Posterior cingulate gyrus (tissue), 11 donors: Measurements from ENCODE around the gene MAB21L4.
A peak's percentile ranks its signal among the peaks of the same experiment; 100 is the strongest.

Source experiments
- DNase-seq, 10 donors: peaks; one replicate each; pipeline versions ENCODE4 v3.0.0 to v3.0.0-alpha.2; 2020 to 2021; ENCODE audit warnings: mixed read lengths in 3 of 10
- intact Hi-C: fragments of 100-400 bp; cut with DNase I; formaldehyde crosslinking; loops from one replicate; pipeline ENCODE4 v1.15.1; 2023

MAB21L4 gene

GRCh38 chr2:240925568-240926515 is 29.9 kb upstream of the MAB21L4 start:
- peak in 9 of 10 donors; percentile 2 to 74 (median 8) for DNase-seq
- intact Hi-C loops, result no loop called here

GRCh38 chr2:240925191-240925567 is 29.2 kb upstream of the MAB21L4 start:
- intact Hi-C loops, result no loop called here
- DNase-seq, result peak in 8 of 10 donors; percentile 5 to 65 (median 8)

GRCh38 chr2:240922982-240923537 is 27.1 kb upstream of the MAB21L4 start:
- DNase-seq, result peak in 8 of 10 donors; percentile 3 to 51 (median 7)
- intact Hi-C loops, result no loop called here

DNA sequence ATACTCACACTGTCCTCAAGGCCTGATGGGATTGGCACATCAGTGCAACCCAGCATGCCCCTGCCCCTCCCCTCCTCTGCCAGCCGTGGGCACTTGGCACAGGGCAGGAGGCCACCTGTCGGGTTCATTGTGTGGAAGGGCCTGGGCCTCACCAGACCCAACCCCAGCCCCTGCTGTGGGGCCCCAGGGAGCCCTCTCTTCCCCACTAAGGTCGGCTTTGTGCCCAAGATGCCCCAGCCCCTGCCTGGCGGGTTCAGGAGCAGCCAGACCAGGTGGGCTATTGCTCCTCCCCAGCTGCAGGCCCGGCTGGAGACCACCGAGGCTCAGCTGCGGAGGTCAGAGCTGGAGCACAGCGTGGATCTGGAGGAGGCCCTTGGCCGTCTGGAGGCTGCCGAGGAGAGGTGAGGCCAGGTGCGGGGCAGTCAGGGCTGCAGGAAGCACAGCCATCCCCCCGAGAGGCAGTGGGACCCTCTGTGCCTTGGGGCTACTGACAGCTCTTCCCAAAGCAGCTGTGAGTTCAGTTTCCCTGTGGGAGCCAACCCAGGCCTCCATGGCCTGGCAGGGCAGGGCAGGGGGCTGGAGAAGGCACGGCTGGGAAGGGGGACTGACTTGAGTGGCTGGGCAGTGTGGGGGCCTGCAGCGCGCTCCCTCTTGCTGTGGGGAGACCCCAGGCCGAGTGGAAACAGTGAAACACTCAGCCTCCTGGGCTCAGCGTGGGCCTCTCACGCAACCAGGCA is 26.5 kb upstream of the MAB21L4 start:
- DNase-seq, result peak in 8 of 10 donors; percentile 3 to 61 (median 14)
- intact Hi-C loops, result no loop called here

GRCh38 chr2:240921995-240922244 is 26.0 kb upstream of the MAB21L4 start:
- peak in 6 of 10 donors; percentile 1 to 29 (median 5) for DNase-seq
- intact Hi-C loops, result no loop called here

DNA sequence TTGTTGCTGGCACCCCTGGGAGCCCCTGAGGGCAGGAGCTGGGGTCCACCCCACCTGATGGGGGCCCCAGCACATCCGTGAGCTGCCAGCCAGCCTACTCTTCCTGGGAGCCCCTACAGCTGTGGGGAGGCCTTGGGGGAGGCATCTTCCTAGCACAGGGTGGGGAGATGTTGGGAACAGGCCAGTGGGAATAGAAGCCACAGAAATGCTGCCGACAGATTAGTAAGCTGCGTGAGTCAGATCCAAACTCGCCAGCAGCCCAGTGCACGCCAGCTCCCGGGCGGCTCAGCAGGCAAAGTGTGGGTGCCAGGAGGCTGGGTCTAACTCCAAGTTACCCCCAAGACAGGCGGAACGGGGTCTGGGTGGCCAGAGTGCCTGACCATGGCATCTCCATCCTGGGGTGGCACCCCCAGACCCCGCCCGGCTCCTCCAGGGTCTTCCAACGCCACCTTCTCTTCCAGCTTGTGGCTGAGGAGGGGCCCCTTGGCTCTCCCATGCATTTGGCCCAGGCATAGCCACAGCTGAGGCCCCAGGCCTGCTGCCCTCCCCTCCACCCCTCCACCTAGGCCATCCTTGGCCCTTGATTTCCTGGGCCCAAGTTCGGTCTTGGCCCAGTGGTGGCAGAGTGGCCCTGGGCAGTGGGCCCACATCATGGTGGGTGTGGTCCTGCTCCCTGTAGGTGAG is 25.5 kb upstream of the MAB21L4 start:
- intact Hi-C loops, result no loop called here
- DNase-seq, result peak in 9 of 10 donors; percentile 8 to 94 (median 67)

GRCh38 chr2:240920783-240921231 is 24.9 kb upstream of the MAB21L4 start:
- peak in 9 of 10 donors; percentile 2 to 79 (median 9) for DNase-seq

GRCh38 chr2:240919786-240920782 is 24.1 kb upstream of the MAB21L4 start:
- peak in 8 of 10 donors; percentile 3 to 82 (median 10) for DNase-seq
- intact Hi-C loops, result no loop called here

More at GRCh38 chr2:240920783-240921231, 24.9 kb upstream of the MAB21L4 start:
- intact Hi-C loops, result no loop called here

- intact Hi-C loops, result no loop called here
- peak in 8 of 10 donors; percentile 1 to 62 (median 10) for DNase-seq
Observed at GRCh38 chr2:240919161-240919781, 23.3 kb upstream of the MAB21L4 start.

DNA sequence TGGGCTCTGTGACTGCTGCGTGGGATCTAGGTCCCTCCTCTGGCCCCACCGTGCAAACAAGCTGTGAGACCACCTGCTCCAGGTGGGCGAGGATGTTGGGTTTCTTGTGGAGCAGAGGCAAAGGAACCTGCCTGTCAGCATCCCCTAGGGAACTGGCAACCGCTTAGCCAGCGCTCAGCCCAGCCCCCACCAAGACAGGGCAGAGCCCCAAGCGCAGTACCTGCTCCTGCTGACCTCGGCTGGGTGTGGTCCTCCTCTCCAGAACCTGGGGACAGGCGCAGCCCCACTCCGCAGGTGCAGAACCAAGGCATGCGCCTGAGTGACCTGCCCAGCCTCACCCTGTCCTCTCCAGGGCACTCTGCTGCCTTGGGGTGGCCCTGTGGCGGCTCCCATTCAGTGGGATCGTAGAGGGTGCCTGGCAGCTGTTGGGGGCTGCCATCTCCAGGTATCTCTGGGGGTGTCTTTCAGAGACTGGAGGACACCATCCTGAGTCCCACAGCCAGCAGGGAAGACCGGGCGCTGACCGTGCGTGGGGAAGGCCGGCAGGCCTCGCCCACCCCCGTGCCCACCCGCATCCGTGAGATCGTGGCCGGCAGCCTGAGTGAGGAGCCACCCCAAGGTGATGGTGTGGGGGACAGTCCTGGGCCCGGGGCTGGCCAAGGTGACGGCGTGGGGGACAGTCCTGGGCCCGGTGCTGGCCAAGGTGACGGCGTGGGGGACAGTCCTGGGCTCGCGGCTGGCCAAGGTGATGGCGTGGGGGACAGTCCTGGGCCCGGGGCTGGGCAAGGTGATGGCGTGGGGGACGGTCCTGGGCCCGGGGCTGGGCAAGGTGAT is 22.5 kb upstream of the MAB21L4 start:
- peak in 6 of 10 donors; percentile 2 to 79 (median 37) for DNase-seq
- intact Hi-C loops, result no loop called here

DNA sequence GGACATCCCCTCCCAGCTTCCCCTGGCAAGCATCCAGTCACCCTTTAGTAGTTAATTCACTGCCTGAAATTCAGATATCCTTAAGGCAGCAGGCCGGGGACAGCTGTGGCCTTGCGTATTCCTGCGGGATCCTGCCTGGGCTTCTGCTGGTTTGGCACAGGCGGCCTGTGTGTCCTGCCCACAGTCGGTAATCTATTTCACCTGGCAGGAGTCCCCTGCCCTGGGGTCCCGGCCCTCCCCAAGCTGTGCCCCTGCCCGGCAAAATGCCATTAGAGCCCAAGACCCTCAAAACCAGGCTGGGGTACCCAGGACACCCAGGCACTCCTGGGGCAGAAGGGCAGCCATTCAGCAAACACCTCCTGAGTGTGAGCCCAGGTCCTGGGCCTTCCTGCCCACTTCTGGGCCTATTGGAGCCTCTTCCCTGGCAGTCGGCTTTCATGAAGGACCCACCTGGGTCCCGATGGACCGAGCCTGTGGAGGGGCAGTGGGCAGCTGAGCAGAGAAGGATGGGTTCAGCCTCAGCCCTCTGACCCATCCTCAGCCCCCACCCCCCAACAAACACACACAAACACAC is 21.8 kb upstream of the MAB21L4 start:
- DNase-seq, result peak in 6 of 10 donors; percentile 4 to 78 (median 20)
- intact Hi-C loops, result no loop called here

DNA sequence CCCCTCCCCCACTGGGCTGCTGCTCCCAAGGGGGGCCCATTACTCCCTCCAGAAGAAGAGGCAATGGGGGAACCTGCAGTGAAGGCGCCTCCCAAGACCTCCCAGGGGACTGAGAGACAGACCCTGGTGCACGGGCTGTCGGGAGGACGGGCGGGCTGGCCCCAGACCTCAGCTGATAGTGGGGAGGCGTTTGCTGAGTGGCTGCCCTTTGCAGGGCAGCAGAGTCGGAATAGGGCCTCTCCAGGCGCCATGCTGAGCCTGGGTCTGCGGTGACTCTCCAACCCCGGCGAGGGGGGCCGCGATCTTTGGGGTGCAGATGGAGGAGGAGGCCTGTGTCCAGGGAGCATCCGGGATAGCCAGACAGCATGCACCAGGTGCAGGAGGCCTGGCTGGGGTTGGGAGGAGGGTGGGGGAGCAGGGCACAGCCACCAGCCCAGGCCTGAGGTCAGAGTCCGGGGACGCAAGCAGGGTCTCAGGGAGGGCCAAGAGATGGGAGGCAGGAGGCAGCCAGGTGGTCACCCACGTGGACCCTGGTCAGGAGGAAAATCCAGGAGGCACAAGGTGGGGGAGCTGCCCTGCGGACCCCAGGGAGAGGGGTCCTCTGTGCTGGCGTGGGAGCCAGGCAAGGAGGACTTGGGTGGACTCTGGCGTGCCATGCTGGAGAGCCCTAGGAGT is 21.2 kb upstream of the MAB21L4 start:
- intact Hi-C loops, result no loop called here
- DNase-seq, result peak in 5 of 10 donors; percentile 2 to 81 (median 35)

- DNase-seq, result peak in 4 of 10 donors; percentile 19 to 83 (median 70)
- intact Hi-C loops, result no loop called here
Observed at GRCh38 chr2:240916571-240917008, 20.6 kb upstream of the MAB21L4 start.

GRCh38 chr2:240915526-240916341 is 19.8 kb upstream of the MAB21L4 start:
- intact Hi-C loops, result no loop called here
- peak in 4 of 10 donors; percentile 15 to 80 (median 52) for DNase-seq

- intact Hi-C loops, result no loop called here
- peak in 4 of 10 donors; percentile 9 to 75 (median 62) for DNase-seq
Observed at GRCh38 chr2:240914645-240915525, 18.9 kb upstream of the MAB21L4 start.
